ENCODE measurements around the gene FGF4.
"Not testable (repeated sequence)": the region's sequence is repeated elsewhere in the genome, so short reads cannot be mapped to it uniquely, and the experiment has no call there.

FGF4 gene

GRCh38 chr11:69765498-69765995 lies 9.6 kb downstream of the FGF4 start:
- no peak for DNase-seq

- DNase-seq: not testable (repeated sequence)
Measured at GRCh38 chr11:69764918-69765317, 10.2 kb downstream of the FGF4 start.

- DNase-seq: no peak
Measured at GRCh38 chr11:69760319-69760718, 14.8 kb downstream of the FGF4 start.

GRCh38 chr11:69752890-69753289 lies 22.3 kb downstream of the FGF4 start:
- no peak for DNase-seq

- no peak for DNase-seq
Measured at GRCh38 chr11:69750875-69751597, 24.1 kb downstream of the FGF4 start.

- DNase-seq: no peak
Measured at GRCh38 chr11:69750108-69750850, 24.9 kb downstream of the FGF4 start.

- DNase-seq: no peak
Measured at GRCh38 chr11:69748637-69749036, 26.5 kb downstream of the FGF4 start.

GRCh38 chr11:69746752-69747742 lies 28.1 kb downstream of the FGF4 start:
- DNase-seq: no peak

- no peak for DNase-seq
Measured at GRCh38 chr11:69746140-69746539, 29.0 kb downstream of the FGF4 start.

- no peak for DNase-seq
Measured at GRCh38 chr11:69745201-69745600, 29.9 kb downstream of the FGF4 start.

- DNase-seq: no peak
Measured at GRCh38 chr11:69744435-69744834, 30.7 kb downstream of the FGF4 start.

- DNase-seq: no peak
Measured at GRCh38 chr11:69734841-69735240, 40.3 kb downstream of the FGF4 start.

- DNase-seq: no peak
Measured at GRCh38 chr11:69734367-69734766, 40.8 kb downstream of the FGF4 start.

- DNase-seq: no peak
Measured at GRCh38 chr11:69732910-69733309, 42.2 kb downstream of the FGF4 start.

- DNase-seq: no peak
Measured at GRCh38 chr11:69731110-69731509, 44.0 kb downstream of the FGF4 start.

- no peak for DNase-seq
Measured at GRCh38 chr11:69730500-69730899, 44.6 kb downstream of the FGF4 start.

GRCh38 chr11:69729252-69729651 lies 45.9 kb downstream of the FGF4 start:
- DNase-seq: no peak

- no peak for DNase-seq
Measured at GRCh38 chr11:69727266-69727665, 47.9 kb downstream of the FGF4 start.

GRCh38 chr11:69726481-69726880 lies 48.7 kb downstream of the FGF4 start:
- no peak for DNase-seq

- DNase-seq: no peak
Measured at GRCh38 chr11:69726019-69726418, 49.1 kb downstream of the FGF4 start.

GRCh38 chr11:69721745-69722144 lies 53.4 kb downstream of the FGF4 start:
- no peak for DNase-seq

- no peak for DNase-seq
Measured at GRCh38 chr11:69721106-69721505, 54.0 kb downstream of the FGF4 start.

Data from CD4-positive, alpha-beta T cell treated with Interferon alpha-2 for 1 hour (primary cell).